ENCODE results near the gene SMOC2.

GRCh38 chr6:168637834-168638233 lies 196.8 kb downstream of the SMOC2 start:
- no peak for TF ChIP-seq GATA2 (IDR thresholded peaks at IDR 0.05; ENCODE audit: low read depth, low read length)
- TF ChIP-seq GATA3 (IDR thresholded peaks at IDR 0.05; ENCODE audit: low read depth, low read length): no peak

All from SH-SY5Y (cell line).